GM12878 (cell line): ENCODE data around the gene SHC4. TPM values are rescaled to one million over a fixed set of nuclear protein-coding genes. Genes with fewer than 3 reads are reported as not detected.

Experiments
- CREM ChIP-seq: IDR thresholded peaks from 2 replicates; pipeline ENCODE4 v1.6.1; 2014; ENCODE audit warnings: antibody characterized with exemption, low read depth
- CTCF ChIP-seq, 3 experiments: IDR thresholded peaks in 2 of 3; conservative IDR thresholded peaks in 1 of 3; 2 replicates each; pipeline ENCODE4 v1.5.1; 2011; ENCODE audit warnings: low read depth in 3 of 3, low read length in 3 of 3, mild to moderate bottlenecking in 3 of 3, control low read depth in 2 of 3, moderate library complexity in 2 of 3, inconsistent platforms in 1 of 3, mixed read lengths in 1 of 3; ENCODE audit not compliant: control insufficient read depth in 2 of 3, insufficient read depth in 1 of 3; ENCODE audit errors: extremely low read depth in 1 of 3
- EZH2 ChIP-seq: IDR thresholded peaks from 2 replicates; pipeline ENCODE4 v1.6.1; 2012; ENCODE audit warnings: low read depth, mild to moderate bottlenecking, control low read depth, inconsistent platforms, low read length, borderline replicate concordance; ENCODE audit not compliant: control insufficient read depth
- HCFC1 ChIP-seq: fragments of 150-350 bp; IDR thresholded peaks from 2 replicates; pipeline ENCODE4 v1.6.1; 2014; ENCODE audit warnings: low read length
- HSF1 ChIP-seq: fragments of 150-350 bp; IDR thresholded peaks from 2 replicates; pipeline ENCODE4 v1.6.1; 2014; ENCODE audit warnings: mild to moderate bottlenecking, low read depth, low read length
- POLR2AphosphoS2 ChIP-seq: IDR thresholded peaks from 2 replicates; pipeline ENCODE4 v1.6.1; 2011; ENCODE audit warnings: low read depth, mild to moderate bottlenecking, low read length, improper control_type of control experiment, moderate library complexity
- SMARCA5 ChIP-seq: fragments of 450-650 bp; IDR thresholded peaks from 2 replicates; pipeline ENCODE4 v1.6.1; 2017; ENCODE audit warnings: mild to moderate bottlenecking
- ZBTB11 ChIP-seq: fragments of 450-650 bp; formaldehyde crosslinking; IDR thresholded peaks from 2 replicates; pipeline ENCODE4 v1.5.0; 2022; ENCODE audit warnings: mild to moderate bottlenecking, missing genetic modification characterization
- polyA plus RNA-seq, 11 experiments: library from polyadenylated mRNA; depleted of rRNA in 4 of 11; unstranded in 6 of 11; stranded (reverse) in 5 of 11; fragments of >200 nt; fragmentation: Nextera tagmentation in 4 of 11; fragmentation: Illumina TruSeq in 1 of 11; extraction: Ambion mirVana in 4 of 11; extraction: Trizol in 1 of 11; gene quantifications; 1 replicate in 1 of 11; 2 replicates in 10 of 11; pipeline versions ENCODE4 v1.2.1 to v1.2.3, GENCODE V29; 2011 to 2016; ENCODE audit warnings: inconsistent platforms in 2 of 11, missing spikeins in 2 of 11, low read depth in 1 of 11
- total RNA-seq, 4 experiments: library from RNA; depleted of rRNA in 3 of 4; stranded (reverse); fragments of >200 nt in 3 of 4; fragmentation: Illumina TruSeq in 1 of 4; extraction: Trizol in 1 of 4; gene quantifications; 2 replicates each; pipeline versions ENCODE4 v1.2.1 to v1.2.3, GENCODE V29; 2013 to 2021

Gene SHC4
- total and polyA plus RNA-seq, 10 of the 15 experiments (the other 5 are each of a cell fraction or from before 2014, with no cell fraction given) = 0.04 to 0.87 (median 0.14) TPM

GRCh38 chr15:48898032-48898431 is 65.7 kb downstream of the SHC4 start (continued):
- TF ChIP-seq ZBTB11 (CRISPR knock-in tag) (no peak), CREM (no peak), EZH2 (no peak), POLR2AphosphoS2 (no peak), SMARCA5 (no peak), CTCF (IDR thresholded peaks at IDR 0.05 in 2 of 3, conservative IDR thresholded peaks at IDR 0.05 in 1 of 3; ENCODE audit: control insufficient read depth in 2 of 3, extremely low read depth in 1 of 3, insufficient read depth in 1 of 3, low read depth in 3 of 3, low read length in 3 of 3) (no peak), HCFC1 (no peak), HSF1 (no peak)
